ENCODE results near the gene KRT7.
"Not testable (repeated sequence)": the region's sequence is repeated elsewhere in the genome, so short reads cannot be mapped to it uniquely, and the experiment has no call there.

KRT7 gene

GRCh38 chr12:52238916-52239646, 6.0 kb downstream of the KRT7 start:
- no peak for DNase-seq (ENCODE audit: low spot score)
- H3K27ac ChIP-seq (ENCODE audit: poor library complexity, severe bottlenecking), result peak overlapping the region; percentile 99

GRCh38 chr12:52239767-52240166, 6.7 kb downstream of the KRT7 start:
- peaks cover 78% of the 10 kb centered on the region for H3K4me1 ChIP-seq (ENCODE audit: insufficient read depth, poor library complexity, severe bottlenecking)
- DNase-seq (ENCODE audit: low spot score), result peak; percentile 14

More at GRCh38 chr12:52238916-52239646, 6.0 kb downstream of the KRT7 start:
- peaks cover 96% of the 10 kb centered on the region for H3K36me3 ChIP-seq (ENCODE audit: low read depth)
- no peaks in the 10 kb centered on the region for H3K9me3 ChIP-seq (ENCODE audit: severe bottlenecking)
- no peak overlapping the region for H3K4me3 ChIP-seq (ENCODE audit: severe bottlenecking)
- peaks cover 73% of the 10 kb centered on the region for H3K4me1 ChIP-seq (ENCODE audit: insufficient read depth, poor library complexity, severe bottlenecking)
- no peaks in the 10 kb centered on the region for H3K27me3 ChIP-seq (ENCODE audit: insufficient read depth, poor library complexity, severe bottlenecking)
- no peak for ATAC-seq (ENCODE audit: low read depth)
- TF ChIP-seq, protein P1, sequence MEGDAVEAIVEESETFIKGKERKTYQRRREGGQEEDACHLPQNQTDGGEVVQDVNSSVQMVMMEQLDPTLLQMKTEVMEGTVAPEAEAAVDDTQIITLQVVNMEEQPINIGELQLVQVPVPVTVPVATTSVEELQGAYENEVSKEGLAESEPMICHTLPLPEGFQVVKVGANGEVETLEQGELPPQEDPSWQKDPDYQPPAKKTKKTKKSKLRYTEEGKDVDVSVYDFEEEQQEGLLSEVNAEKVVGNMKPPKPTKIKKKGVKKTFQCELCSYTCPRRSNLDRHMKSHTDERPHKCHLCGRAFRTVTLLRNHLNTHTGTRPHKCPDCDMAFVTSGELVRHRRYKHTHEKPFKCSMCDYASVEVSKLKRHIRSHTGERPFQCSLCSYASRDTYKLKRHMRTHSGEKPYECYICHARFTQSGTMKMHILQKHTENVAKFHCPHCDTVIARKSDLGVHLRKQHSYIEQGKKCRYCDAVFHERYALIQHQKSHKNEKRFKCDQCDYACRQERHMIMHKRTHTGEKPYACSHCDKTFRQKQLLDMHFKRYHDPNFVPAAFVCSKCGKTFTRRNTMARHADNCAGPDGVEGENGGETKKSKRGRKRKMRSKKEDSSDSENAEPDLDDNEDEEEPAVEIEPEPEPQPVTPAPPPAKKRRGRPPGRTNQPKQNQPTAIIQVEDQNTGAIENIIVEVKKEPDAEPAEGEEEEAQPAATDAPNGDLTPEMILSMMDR (IDR thresholded peaks at IDR 0.05; ENCODE audit: poor library complexity, severe bottlenecking), result no peak

GRCh38 chr12:52240247-52240646, 7.2 kb downstream of the KRT7 start:
- H3K4me1 ChIP-seq (ENCODE audit: insufficient read depth, poor library complexity, severe bottlenecking), result peaks cover 78% of the 10 kb centered on the region
- peak overlapping the region; percentile 99 for H3K27ac ChIP-seq (ENCODE audit: poor library complexity, severe bottlenecking)
- H3K4me3 ChIP-seq (ENCODE audit: severe bottlenecking); ATAC-seq (ENCODE audit: low read depth); DNase-seq (ENCODE audit: low spot score); H3K9me3 ChIP-seq (ENCODE audit: severe bottlenecking); H3K27me3 ChIP-seq (ENCODE audit: insufficient read depth, poor library complexity, severe bottlenecking): not testable (repeated sequence)
- H3K36me3 ChIP-seq (ENCODE audit: low read depth), result peaks cover 95% of the 10 kb centered on the region

More at GRCh38 chr12:52239767-52240166, 6.7 kb downstream of the KRT7 start:
- TF ChIP-seq, protein P1 (IDR thresholded peaks at IDR 0.05; ENCODE audit: poor library complexity, severe bottlenecking), result no peak
- peak overlapping the region; percentile 99 for H3K27ac ChIP-seq (ENCODE audit: poor library complexity, severe bottlenecking)
- H3K27me3 ChIP-seq (ENCODE audit: insufficient read depth, poor library complexity, severe bottlenecking), result no peaks in the 10 kb centered on the region
- ATAC-seq (ENCODE audit: low read depth), result no peak
- peaks cover 96% of the 10 kb centered on the region for H3K36me3 ChIP-seq (ENCODE audit: low read depth)
- H3K4me3 ChIP-seq (ENCODE audit: severe bottlenecking), result no peak overlapping the region
- H3K9me3 ChIP-seq (ENCODE audit: severe bottlenecking), result no peaks in the 10 kb centered on the region

- no peak overlapping the region for H3K4me3 ChIP-seq (ENCODE audit: severe bottlenecking)
- peaks cover 67% of the 10 kb centered on the region for H3K4me1 ChIP-seq (ENCODE audit: insufficient read depth, poor library complexity, severe bottlenecking)
- H3K27me3 ChIP-seq (ENCODE audit: insufficient read depth, poor library complexity, severe bottlenecking), result no peaks in the 10 kb centered on the region
- peaks cover 95% of the 10 kb centered on the region for H3K36me3 ChIP-seq (ENCODE audit: low read depth)
- H3K27ac ChIP-seq (ENCODE audit: poor library complexity, severe bottlenecking), result peak overlapping the region; percentile 99
- no peak for DNase-seq (ENCODE audit: low spot score)
- no peaks in the 10 kb centered on the region for H3K9me3 ChIP-seq (ENCODE audit: severe bottlenecking)
- TF ChIP-seq, protein P1 (IDR thresholded peaks at IDR 0.05; ENCODE audit: poor library complexity, severe bottlenecking), result no peak
- peak; percentile 0; the same call in 1 of the 3 replicates for ATAC-seq (ENCODE audit: low read depth)
Observed at GRCh38 chr12:52241205-52241842, 8.3 kb downstream of the KRT7 start.

GRCh38 chr12:52242442-52243258, 9.6 kb downstream of the KRT7 start:
- no peaks in the 10 kb centered on the region for H3K9me3 ChIP-seq (ENCODE audit: severe bottlenecking)
- H3K4me1 ChIP-seq (ENCODE audit: insufficient read depth, poor library complexity, severe bottlenecking), result peaks cover 56% of the 10 kb centered on the region
- H3K36me3 ChIP-seq (ENCODE audit: low read depth), result peaks cover 94% of the 10 kb centered on the region
- DNase-seq (ENCODE audit: low spot score), result no peak
- ATAC-seq (ENCODE audit: low read depth), result no peak
- H3K27me3 ChIP-seq (ENCODE audit: insufficient read depth, poor library complexity, severe bottlenecking), result no peaks in the 10 kb centered on the region
- TF ChIP-seq, protein P1 (IDR thresholded peaks at IDR 0.05; ENCODE audit: poor library complexity, severe bottlenecking), result no peak
- H3K27ac ChIP-seq (ENCODE audit: poor library complexity, severe bottlenecking), result peak overlapping the region; percentile 99
- H3K4me3 ChIP-seq (ENCODE audit: severe bottlenecking), result no peak overlapping the region
